NCI-H2171 treated with DMSO at 0.1 percent for 48 hours (cell line): Measurements from ENCODE around the gene PRPF6.

ENCODE experiments used
- DNase-seq: peaks from one replicate; lab custom pipeline; 2025; lab: John Stamatoyannopoulos, UW

The PRPF6 gene

GRCh38 chr20:64064145-64064698, 83.3 kb downstream of the PRPF6 start:
- DNase-seq = no peak

- no peak for DNase-seq
These were observed 84.4 kb downstream of the PRPF6 start for GRCh38 chr20:64065062-64065973.

DNA sequence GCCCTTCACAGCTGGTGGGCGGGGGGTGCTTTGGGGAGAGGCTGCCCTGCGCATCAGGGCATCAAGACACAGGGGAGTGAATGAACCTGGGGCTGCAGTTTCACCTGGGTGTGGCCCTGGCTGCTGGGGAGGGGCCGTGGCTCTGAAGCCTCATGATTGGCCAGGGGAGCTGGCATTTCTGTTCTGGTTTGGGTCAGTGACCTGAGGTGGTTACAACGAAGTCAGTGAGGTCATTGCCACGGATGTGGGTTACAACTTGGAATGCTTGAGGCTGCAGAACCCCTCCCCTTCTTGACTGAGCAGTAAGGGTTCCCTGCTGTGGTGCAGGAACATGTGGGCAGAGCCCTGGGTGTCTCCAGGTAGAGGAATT, 85.0 kb downstream of the PRPF6 start:
- no peak for DNase-seq

GRCh38 chr20:64067005-64067632, 86.2 kb downstream of the PRPF6 start:
- DNase-seq = no peak

GRCh38 chr20:64067733-64068307, 86.9 kb downstream of the PRPF6 start:
- no peak for DNase-seq

GRCh38 chr20:64068386-64069208, 87.7 kb downstream of the PRPF6 start:
- no peak for DNase-seq

- no peak for DNase-seq
These were observed 88.3 kb downstream of the PRPF6 start for GRCh38 chr20:64069209-64069613.

GRCh38 chr20:64069614-64070243, 88.8 kb downstream of the PRPF6 start:
- DNase-seq = no peak

GRCh38 chr20:64070244-64070993, 89.5 kb downstream of the PRPF6 start:
- DNase-seq = no peak

DNA sequence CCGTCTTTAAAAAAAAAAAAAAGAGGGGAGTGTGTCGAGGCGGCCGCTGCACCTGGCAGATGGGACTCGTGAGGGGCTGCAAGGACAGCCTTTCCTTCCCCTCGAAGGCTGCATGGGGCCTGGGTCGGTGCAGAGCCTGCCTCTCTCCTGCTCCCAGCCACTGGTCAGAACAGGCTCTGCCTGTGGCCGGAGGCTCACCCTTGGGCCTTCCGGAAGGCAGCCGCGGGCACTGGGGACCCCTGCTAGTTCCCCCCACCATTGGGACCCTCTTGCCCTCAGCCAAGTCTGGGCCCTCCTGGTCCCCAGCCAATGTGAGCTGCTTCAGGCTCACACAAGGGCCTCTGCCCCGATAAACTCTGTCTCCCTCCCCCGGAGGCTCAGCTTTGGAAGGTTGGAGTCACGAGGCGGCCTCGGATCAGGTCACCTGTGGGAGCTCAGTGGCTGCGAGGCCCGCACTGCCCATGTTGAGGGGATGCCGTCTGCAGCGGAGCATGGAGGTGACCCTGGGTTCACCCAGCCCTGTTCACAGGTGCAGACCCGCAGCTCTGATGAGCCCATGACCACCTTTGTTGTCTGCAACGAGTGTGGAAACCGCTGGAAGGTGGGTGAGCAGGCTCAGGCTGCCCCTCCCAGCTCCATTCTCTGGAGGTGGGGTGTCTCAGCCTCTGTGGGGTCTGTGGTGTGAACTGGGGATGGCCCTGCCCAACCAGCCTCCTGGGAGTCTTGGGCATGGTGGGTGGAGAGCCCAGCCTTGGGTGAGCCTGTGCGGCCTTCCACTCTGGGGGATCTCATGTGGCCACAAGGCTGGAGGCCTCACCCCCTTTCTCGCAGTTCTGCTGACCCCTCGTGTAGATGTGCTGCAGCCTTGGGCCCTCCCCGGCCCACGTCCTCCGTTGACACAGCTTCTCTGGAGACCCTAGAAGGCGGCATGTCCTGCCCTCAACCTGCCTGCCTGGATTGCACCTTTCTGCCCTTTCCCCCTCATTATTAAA, 90.7 kb downstream of the PRPF6 start:
- DNase-seq = no peak

DNA sequence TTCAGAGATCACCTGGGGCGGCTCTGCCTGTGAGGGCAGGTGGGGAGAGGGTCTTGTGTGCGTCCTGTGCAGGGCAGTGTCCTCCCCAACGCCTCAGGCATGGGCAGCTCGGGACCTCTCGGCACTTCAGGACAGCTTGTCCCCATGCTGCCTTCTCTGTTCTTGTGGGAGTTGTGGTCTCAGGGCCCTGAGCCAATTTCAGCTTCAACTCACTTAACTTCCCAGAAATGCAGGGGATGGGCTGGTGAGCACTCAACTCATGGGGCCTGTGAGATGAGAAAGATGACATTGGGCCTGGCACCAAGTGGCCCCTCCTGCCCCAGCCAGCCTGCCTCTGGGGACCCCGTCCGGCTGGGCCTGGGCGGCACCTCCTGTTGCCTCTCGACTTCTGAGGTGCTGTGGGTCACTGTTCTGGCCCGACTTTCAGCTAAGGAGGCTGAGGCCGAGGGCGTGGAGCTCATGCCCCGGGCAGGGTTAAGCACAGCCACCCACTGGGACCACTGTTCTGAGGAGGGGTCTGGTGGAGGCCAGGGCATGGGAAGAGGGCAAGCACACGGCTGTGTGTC, 91.6 kb downstream of the PRPF6 start:
- DNase-seq = no peak

GRCh38 chr20:64073476-64074183, 92.7 kb downstream of the PRPF6 start:
- DNase-seq = no peak

- no peak for DNase-seq
These were observed 93.4 kb downstream of the PRPF6 start for GRCh38 chr20:64074184-64074789.

DNA sequence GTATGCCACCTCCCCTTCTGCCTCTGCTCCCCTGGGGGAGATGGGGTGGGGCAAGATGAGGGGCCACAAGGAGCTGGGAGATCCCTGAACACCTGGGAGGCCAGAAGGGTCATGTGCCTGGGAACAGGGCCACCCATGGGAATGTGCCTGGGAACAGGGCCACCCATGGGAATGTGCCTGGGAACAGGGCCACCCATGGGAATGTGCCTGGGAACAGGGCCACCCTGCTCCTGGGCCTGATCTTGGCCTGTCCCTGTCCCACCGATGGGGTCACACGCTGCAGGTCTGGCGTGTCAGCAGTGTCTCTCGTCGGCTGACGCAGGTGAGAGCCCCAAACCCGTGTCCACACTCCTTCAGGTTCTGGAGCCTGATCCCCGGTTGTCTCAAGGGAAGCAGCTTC, 94.0 kb downstream of the PRPF6 start:
- DNase-seq = no peak

GRCh38 chr20:64075556-64075955, 94.6 kb downstream of the PRPF6 start:
- no peak for DNase-seq

- DNase-seq = no peak
These were observed 95.4 kb downstream of the PRPF6 start for GRCh38 chr20:64076061-64076997.

DNA sequence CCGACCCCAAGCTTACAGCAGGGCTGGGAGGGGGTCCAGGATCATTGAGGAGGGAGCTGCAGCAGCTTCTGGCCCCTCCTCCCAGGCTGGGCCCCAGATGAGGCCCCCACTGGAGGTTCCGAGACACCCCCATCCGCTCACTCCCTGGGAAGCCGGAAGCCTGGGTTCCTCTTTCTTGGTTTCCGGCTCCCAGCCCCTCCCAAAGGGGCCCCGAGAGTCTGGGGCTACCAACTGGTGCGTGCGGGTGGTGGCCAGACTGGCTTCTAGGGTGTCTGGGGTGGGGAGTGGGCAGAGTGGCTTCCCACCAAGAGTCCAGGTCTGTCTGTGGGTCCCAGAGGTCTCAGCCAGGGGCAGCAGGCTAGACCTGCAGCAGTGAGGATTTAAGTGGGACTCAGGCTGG, 96.2 kb downstream of the PRPF6 start:
- DNase-seq = no peak
